Liver (tissue), 9 donors: Measurements from ENCODE around the gene DAO. TPM values are rescaled to one million over a fixed set of nuclear protein-coding genes. Genes with fewer than 3 reads are reported as not detected.

Experiments used
- DNase-seq: peaks from one replicate; pipeline ENCODE4 v3.0.0-alpha.2; 2017; ENCODE audit warnings: low spot score
- H3K27ac ChIP-seq, 2 donors: one replicate each; pipeline ENCODE4 v1.7.0; 2013; ENCODE audit warnings: inconsistent platforms in 2 of 2, low read length in 2 of 2, control low read depth in 1 of 2, low read depth in 1 of 2, mild to moderate bottlenecking in 1 of 2
- H3K27me3 ChIP-seq, 4 donors: one replicate each; pipeline versions ENCODE4 v1.6.1 to v1.7.0; 2013; ENCODE audit warnings: low read length in 3 of 4, inconsistent platforms in 1 of 4, mild to moderate bottlenecking in 1 of 4, moderate library complexity in 1 of 4; ENCODE audit not compliant: control insufficient read depth in 4 of 4, insufficient read depth in 4 of 4
- H3K36me3 ChIP-seq, 4 donors: one replicate each; pipeline versions ENCODE4 v1.6.1 to v1.7.0; 2013; ENCODE audit warnings: low read length in 3 of 4, mild to moderate bottlenecking in 3 of 4, low read depth in 1 of 4, moderate library complexity in 1 of 4; ENCODE audit not compliant: control insufficient read depth in 4 of 4, insufficient read depth in 3 of 4
- H3K4me1 ChIP-seq, 4 donors: one replicate each; pipeline versions ENCODE4 v1.6.1 to v1.7.0; 2013; ENCODE audit warnings: low read length in 3 of 4, mild to moderate bottlenecking in 3 of 4, moderate library complexity in 1 of 4; ENCODE audit not compliant: control insufficient read depth in 4 of 4, insufficient read depth in 4 of 4
- H3K4me3 ChIP-seq, 3 donors: one replicate each; pipeline versions ENCODE4 v1.6.1 to v1.7.0; 2013; ENCODE audit warnings: low read length in 3 of 3, control low read depth in 1 of 3, low read depth in 1 of 3, mild to moderate bottlenecking in 1 of 3
- H3K9ac ChIP-seq, 2 donors: one replicate each; pipeline ENCODE4 v1.7.0; 2013; ENCODE audit warnings: low read length in 2 of 2, mild to moderate bottlenecking in 2 of 2, moderate library complexity in 2 of 2, control low read depth in 1 of 2, low read depth in 1 of 2
- H3K9me3 ChIP-seq, 4 donors: one replicate each; pipeline versions ENCODE4 v1.6.1 to v1.7.0; 2013; ENCODE audit warnings: low read length in 3 of 4; ENCODE audit not compliant: control insufficient read depth in 4 of 4
- CTCF ChIP-seq: fragments of 150-350 bp; IDR thresholded peaks from 2 replicates; pipeline ENCODE4 v1.5.1; 2017; ENCODE audit warnings: improper control_type of control experiment, low read depth, low read length; ENCODE audit not compliant: missing input control
- EGR1 ChIP-seq, 2 donors: IDR thresholded peaks; 2 replicates each; pipeline ENCODE4 v1.6.1; 2016 to 2018; ENCODE audit warnings: antibody characterized with exemption in 2 of 2, low read depth in 2 of 2
- FOXA1 ChIP-seq: IDR thresholded peaks from 2 replicates; pipeline ENCODE4 v1.6.1; 2016; ENCODE audit warnings: antibody characterized with exemption
- FOXA2 ChIP-seq: IDR thresholded peaks from 2 replicates; pipeline ENCODE4 v1.6.1; 2016; ENCODE audit warnings: antibody characterized with exemption
- GABPA ChIP-seq, 2 donors: IDR thresholded peaks in 1 of 2; conservative IDR thresholded peaks in 1 of 2; 2 replicates each; pipeline ENCODE4 v1.6.1; 2016; ENCODE audit warnings: antibody characterized with exemption in 2 of 2, mild to moderate bottlenecking in 1 of 2, moderate library complexity in 1 of 2
- HNF4A ChIP-seq, 2 donors: conservative IDR thresholded peaks; 2 replicates each; pipeline ENCODE4 v1.6.1; 2016; ENCODE audit warnings: antibody characterized with exemption in 2 of 2, mild to moderate bottlenecking in 2 of 2
- HNF4G ChIP-seq: IDR thresholded peaks from 2 replicates; pipeline ENCODE4 v1.6.1; 2016; ENCODE audit warnings: antibody characterized with exemption
- JUND ChIP-seq, 2 donors: IDR thresholded peaks; 2 replicates each; pipeline ENCODE4 v1.6.1; 2016; ENCODE audit warnings: antibody characterized with exemption in 2 of 2
- MAX ChIP-seq: IDR thresholded peaks from 2 replicates; pipeline ENCODE4 v1.6.1; 2016; ENCODE audit warnings: antibody characterized with exemption
- NR2F2 ChIP-seq: IDR thresholded peaks from 2 replicates; pipeline ENCODE4 v1.6.1; 2016; ENCODE audit warnings: antibody characterized with exemption
- RAD21 ChIP-seq, 2 donors: IDR thresholded peaks; 2 replicates each; pipeline ENCODE4 v1.6.1; 2016; ENCODE audit warnings: antibody characterized with exemption in 2 of 2, mild to moderate bottlenecking in 2 of 2
- SP1 ChIP-seq: IDR thresholded peaks from 2 replicates; pipeline ENCODE4 v1.6.1; 2018; ENCODE audit warnings: antibody characterized with exemption, mild to moderate bottlenecking
- TAF1 ChIP-seq: conservative IDR thresholded peaks from 2 replicates; pipeline ENCODE4 v1.6.1; 2016; ENCODE audit warnings: antibody characterized with exemption, mild to moderate bottlenecking
- YY1 ChIP-seq: IDR thresholded peaks from 2 replicates; pipeline ENCODE4 v1.6.1; 2016; ENCODE audit warnings: antibody characterized with exemption, mild to moderate bottlenecking
- ZBTB33 ChIP-seq: IDR thresholded peaks from 2 replicates; pipeline ENCODE4 v1.6.1; 2016; ENCODE audit warnings: antibody characterized with exemption
- WGBS: extraction: QIAGEN DNeasy Blood & Tissue Kit; methylation state at CpG from one replicate; pipeline ENCODE4 v1.1.7; 2013; 5-methylcytosine and 5-hydroxymethylcytosine counted together
- polyA plus RNA-seq, 2 donors: library from polyadenylated mRNA; stranded (reverse) in 1 of 2; unstranded in 1 of 2; fragments of 200-250 nt in 1 of 2; fragments of >200 nt in 1 of 2; fragmentation: Nextera tagmentation in 1 of 2; extraction: Ambion mirVana in 1 of 2; gene quantifications; one replicate each; pipeline versions ENCODE4 v1.2.1 to v1.2.3, GENCODE V29; 2013 to 2015
- total RNA-seq, 2 donors: library from RNA; depleted of rRNA; stranded (reverse); fragments of >200 nt; gene quantifications; one replicate each; pipeline ENCODE4 v1.2.3, GENCODE V29; 2014
- donor health status: healthy.
- donor health status: healthy.
- donor health status: healthy.
- donor health status: healthy.
- donor health status: healthy.

The DAO gene
- total and polyA plus RNA-seq, 4 donors = 0.84 to 51.4 (median 22.9) TPM

- TF ChIP-seq RAD21 (IDR thresholded peaks at IDR 0.05) (no peak), NR2F2 (no peak), FOXA1 (no peak), ZBTB33 (no peak), EGR1 (IDR thresholded peaks at IDR 0.05; ENCODE audit: low read depth in 2 of 2) (no peak), HNF4G (no peak)
These were observed 60.2 kb downstream of the DAO start (continued) for GRCh38 chr12:108940138-108940537.

DNA sequence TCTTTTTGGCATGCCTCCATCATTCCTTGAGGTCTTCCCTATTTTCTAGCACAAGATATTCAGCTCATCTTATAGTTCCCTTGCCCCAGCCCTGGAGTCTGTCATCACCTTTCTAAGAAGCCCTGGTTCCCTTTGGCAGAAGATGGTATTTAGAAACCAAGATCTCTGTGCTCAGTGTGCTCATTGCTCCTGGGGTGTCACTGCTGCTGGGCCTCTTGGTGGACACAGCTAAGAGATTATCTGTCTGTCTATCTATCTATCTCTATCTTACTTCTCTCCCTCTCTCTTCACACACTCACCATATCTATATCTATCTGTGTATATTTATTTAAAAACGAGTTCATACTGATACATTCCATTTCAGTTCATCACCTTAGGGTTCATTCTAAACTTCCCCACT lies 67.2 kb downstream of the DAO start:
- Histone ChIP-seq H3K4me3 (no peak overlapping the region), H3K36me3 (no peaks in the 10 kb centered on the region), H3K4me1 (peaks cover 0 to 3% (median 3%) of the 10 kb centered on the region in 4 donors), H3K27ac (no peak overlapping the region), H3K27me3 (no peaks in the 10 kb centered on the region), H3K9ac (no peak overlapping the region), H3K9me3 (peaks cover 0 to 2% (median under 1%) of the 10 kb centered on the region in 4 donors)
- no peak for DNase-seq
- TF ChIP-seq TAF1 (no peak), GABPA (IDR thresholded peaks at IDR 0.05 in 1 of 2, conservative IDR thresholded peaks at IDR 0.05 in 1 of 2) (no peak)
- WGBS = 56% methylated on average over 1 of the region's 1 CpG

DNA sequence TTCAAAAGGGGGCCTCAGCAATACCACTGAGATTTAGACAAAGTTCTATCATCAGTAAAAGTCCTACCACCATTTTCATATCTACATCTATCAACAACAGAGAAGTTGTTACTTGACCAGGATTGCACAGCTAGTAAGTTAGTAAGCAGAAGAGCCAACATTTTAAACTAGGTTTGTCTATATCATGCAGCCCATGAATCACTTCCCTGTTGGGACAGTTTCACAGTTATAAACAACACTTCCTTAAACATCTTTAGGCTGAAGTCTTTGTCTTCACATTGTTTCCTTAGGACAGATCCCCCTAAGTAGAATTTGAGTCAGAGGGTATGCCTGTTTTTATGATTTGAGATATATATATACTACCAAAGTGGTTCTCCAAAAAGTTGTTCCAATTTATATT lies 68.5 kb downstream of the DAO start:
- no peaks in the 10 kb centered on the region for H3K36me3 ChIP-seq
- H3K9ac ChIP-seq = no peak overlapping the region
- TF ChIP-seq HNF4G (no peak), ZBTB33 (no peak)
- no peaks in the 10 kb centered on the region for H3K27me3 ChIP-seq
- H3K4me1 ChIP-seq = peaks cover 0 to 3% (median 3%) of the 10 kb centered on the region in 4 donors
- H3K4me3 ChIP-seq = no peak overlapping the region
- no peak overlapping the region for H3K27ac ChIP-seq
- peaks cover 0 to 2% (median under 1%) of the 10 kb centered on the region in 4 donors for H3K9me3 ChIP-seq
- no peak for DNase-seq

DNA sequence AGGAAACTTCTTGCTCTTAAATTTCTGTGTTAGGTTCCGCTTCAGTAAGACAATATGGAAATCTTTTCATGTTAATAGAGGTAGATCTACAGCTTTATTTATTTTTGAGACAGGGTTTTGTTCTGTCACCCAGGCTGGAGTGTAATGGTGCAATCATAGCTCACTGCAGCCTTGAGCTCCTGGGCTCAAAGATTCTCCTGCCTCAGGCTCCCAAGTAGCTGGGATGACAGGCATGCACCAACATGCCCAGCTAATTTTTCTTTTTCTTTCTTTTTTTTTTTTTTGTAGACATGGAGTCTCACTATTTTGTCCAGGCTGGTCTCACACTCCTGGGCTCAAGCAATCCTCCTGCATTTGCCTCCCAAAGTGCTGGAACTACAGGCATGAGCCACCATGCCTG lies 70.1 kb downstream of the DAO start:
- H3K36me3 ChIP-seq = no peaks in the 10 kb centered on the region
- no peak overlapping the region for H3K9ac ChIP-seq
- H3K9me3 ChIP-seq = peaks cover 0 to 2% (median under 1%) of the 10 kb centered on the region in 4 donors
- no peak for DNase-seq
- TF ChIP-seq FOXA2 (no peak), CTCF (no peak), FOXA1 (no peak), YY1 (no peak), SP1 (no peak), ZBTB33 (no peak), TAF1 (no peak), JUND (IDR thresholded peaks at IDR 0.05) (no peak), MAX (no peak), HNF4A (conservative IDR thresholded peaks at IDR 0.05) (no peak), GABPA (IDR thresholded peaks at IDR 0.05 in 1 of 2, conservative IDR thresholded peaks at IDR 0.05 in 1 of 2) (no peak)
- no peak overlapping the region for H3K27ac ChIP-seq
- WGBS = 98% methylated on average over 1 of the region's 1 CpG
- no peaks in the 10 kb centered on the region for H3K27me3 ChIP-seq
- peaks cover 0 to 3% (median 3%) of the 10 kb centered on the region in 4 donors for H3K4me1 ChIP-seq
- H3K4me3 ChIP-seq = no peak overlapping the region
